GM23248 (cell line): ENCODE results near the gene ROM1.

Experiments used
- EZH2 ChIP-seq: fragments of 200-600 bp; sonication (generic); IDR thresholded peaks from 2 replicates; pipeline ENCODE4 v1.6.1; 2018; ENCODE audit warnings: antibody characterized with exemption, mild to moderate bottlenecking; ENCODE audit not compliant: insufficient read depth, poor library complexity, severe bottlenecking
- EZH2phosphoT487 ChIP-seq: fragments of 200-600 bp; sonication (generic); IDR thresholded peaks from 2 replicates; pipeline ENCODE4 v1.6.1; 2018; ENCODE audit warnings: antibody characterized with exemption, moderate library complexity, mild to moderate bottlenecking, low read depth; ENCODE audit not compliant: insufficient read depth

DNA sequence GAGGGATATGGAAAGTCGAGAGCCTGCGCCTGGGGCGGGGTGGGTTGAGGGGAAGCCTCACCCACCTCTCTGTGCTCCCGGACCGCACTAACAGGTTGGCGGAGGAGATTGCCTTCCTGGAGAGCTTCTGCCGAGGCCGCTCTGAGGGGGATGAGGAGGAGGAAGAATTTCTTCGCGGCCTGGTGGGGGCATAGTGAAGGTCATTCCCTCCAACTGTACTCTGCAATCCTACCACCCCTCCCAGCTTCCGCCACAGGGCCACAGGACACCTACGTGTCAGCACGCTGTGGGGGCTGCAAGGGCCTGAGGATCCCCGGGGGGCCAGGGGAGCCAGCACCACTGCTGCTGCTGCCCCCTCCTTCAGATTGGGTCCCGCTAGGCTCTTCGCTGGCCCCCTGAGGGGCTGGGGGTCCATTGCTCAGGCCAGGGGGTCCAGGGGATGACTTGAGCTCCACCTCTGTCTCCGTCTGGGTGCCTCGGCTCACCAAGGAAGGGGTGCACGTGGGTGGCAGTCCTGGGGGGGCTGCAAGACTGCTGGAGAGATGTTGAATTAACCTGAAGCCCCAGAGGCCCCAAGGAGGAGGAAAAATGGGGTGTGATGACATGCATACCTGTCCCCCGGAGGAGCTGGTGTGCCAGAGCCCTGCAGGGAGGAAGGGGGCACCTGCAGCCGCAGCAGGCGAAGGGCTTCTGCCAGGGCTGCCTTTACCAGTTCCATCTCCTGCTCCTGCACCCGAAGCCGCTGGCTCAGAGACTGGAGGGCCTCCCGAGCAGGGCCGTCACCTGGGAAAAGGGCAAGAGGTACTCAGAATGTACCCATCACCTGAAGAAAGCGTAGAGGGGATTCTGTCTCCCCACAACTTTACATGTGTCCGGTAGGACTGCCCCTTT is 2.0 kb upstream of the ROM1 start:
- TF ChIP-seq EZH2phosphoT487 (no peak), EZH2 (no peak)
